Retinal pigment epithelial cell (primary cell): ENCODE data around the gene GTF2H1.

Experiments used
- DNase-seq: peaks from one replicate; pipeline ENCODE4 v3.0.0-alpha.2; 2010; ENCODE audit warnings: low read depth
- H3K4me3 ChIP-seq: 2 replicates; pipeline ENCODE4 v1.5.1; 2011; ENCODE audit warnings: mild to moderate bottlenecking, low read length, control low read depth, moderate library complexity
- CTCF ChIP-seq: conservative IDR thresholded peaks from 2 replicates; pipeline ENCODE4 v1.5.1; 2011; ENCODE audit warnings: low read depth, low read length, control low read depth, inconsistent platforms

The GTF2H1 gene

GRCh38 chr11:18310800-18311340, 11.5 kb upstream of the GTF2H1 start:
- no peak for DNase-seq
- TF ChIP-seq CTCF = no peak
- H3K4me3 ChIP-seq = no peak overlapping the region

- DNase-seq = no peak
- H3K4me3 ChIP-seq = no peak overlapping the region
These were observed 10.4 kb upstream of the GTF2H1 start for GRCh38 chr11:18312012-18312411.

GRCh38 chr11:18312663-18313420, 9.5 kb upstream of the GTF2H1 start:
- H3K4me3 ChIP-seq = no peak overlapping the region
- no peak for TF ChIP-seq CTCF
- peak; percentile 39 for DNase-seq

More at GRCh38 chr11:18312012-18312411, 10.4 kb upstream of the GTF2H1 start:
- TF ChIP-seq CTCF = no peak

GRCh38 chr11:18313965-18314763, 8.2 kb upstream of the GTF2H1 start:
- TF ChIP-seq CTCF = no peak
- DNase-seq = no peak

GRCh38 chr11:18314784-18315523, 7.4 kb upstream of the GTF2H1 start:
- no peak overlapping the region for H3K4me3 ChIP-seq
- TF ChIP-seq CTCF = no peak
- no peak for DNase-seq

More at GRCh38 chr11:18313965-18314763, 8.2 kb upstream of the GTF2H1 start:
- H3K4me3 ChIP-seq = no peak overlapping the region

GRCh38 chr11:18315893-18316292, 6.5 kb upstream of the GTF2H1 start:
- no peak for DNase-seq
- no peak overlapping the region for H3K4me3 ChIP-seq
- TF ChIP-seq CTCF = no peak
